ENCODE measurements around the gene IRGQ. TPM values are rescaled to one million over a fixed set of nuclear protein-coding genes. Genes with fewer than 3 reads are reported as not detected.

IRGQ gene
- polyA plus RNA-seq, 1 donor from 2014 or later = 156 TPM

DNA sequence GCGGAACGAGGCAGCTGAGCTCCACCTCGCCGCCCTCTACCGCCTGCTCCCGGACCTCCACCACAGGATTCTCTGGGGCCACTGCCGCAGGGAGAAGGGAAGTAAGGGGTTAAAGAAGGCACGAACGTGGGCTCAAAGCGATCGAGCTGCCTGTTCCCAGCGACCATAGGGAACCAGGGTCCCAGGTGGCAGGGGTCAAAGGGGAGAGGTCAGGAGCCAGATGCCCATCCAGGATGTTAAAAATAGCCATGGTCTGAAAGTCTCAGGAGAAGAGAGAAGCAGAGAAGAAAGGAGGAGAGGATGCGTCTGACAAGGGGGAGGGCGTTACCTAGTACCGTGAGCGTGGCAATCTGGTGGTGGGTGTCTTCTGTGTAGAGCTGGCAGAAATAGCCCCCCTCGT, 30.9 kb upstream of the IRGQ start:
- H3K27ac ChIP-seq (ENCODE audit: low read length) = no peak overlapping the region
- no peak overlapping the region for H3K4me3 ChIP-seq (ENCODE audit: low read length)
- no peaks in the 10 kb centered on the region for H3K36me3 ChIP-seq (ENCODE audit: insufficient read depth, low read length)

DNA sequence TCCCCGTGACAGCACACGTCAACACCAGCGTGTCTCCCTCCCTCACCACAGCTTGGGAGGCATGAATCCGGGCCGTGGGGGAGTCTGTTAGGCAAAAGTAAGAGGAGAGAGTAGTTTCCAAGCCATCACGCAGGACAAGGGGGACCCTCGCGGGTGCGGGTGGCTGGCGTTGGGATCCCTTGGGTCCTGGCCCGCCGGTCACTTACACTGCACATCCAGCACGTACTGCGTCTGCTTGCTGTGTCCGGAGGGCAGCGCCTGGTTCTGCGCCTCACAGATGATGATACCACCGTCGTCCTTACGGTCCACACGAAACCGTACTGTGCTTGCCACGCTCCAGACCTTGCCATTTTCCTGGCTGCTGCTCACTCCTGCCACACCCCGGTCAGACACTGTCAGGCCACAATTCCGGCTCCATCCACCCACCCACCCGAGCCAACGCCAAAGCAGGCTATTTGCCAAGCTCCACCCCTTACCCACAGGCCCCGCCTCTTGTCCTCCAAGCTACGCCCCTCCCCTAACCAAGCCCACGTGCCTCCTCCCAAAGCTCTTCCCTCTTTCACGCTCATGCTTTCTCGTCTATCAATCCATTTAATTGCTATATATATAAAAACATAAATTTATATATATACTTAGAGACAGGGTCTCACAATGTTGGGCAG, 30.1 kb upstream of the IRGQ start:
- no peaks in the 10 kb centered on the region for H4K20me1 ChIP-seq (ENCODE audit: insufficient read depth)
- TF ChIP-seq POLR2AphosphoS5 (IDR thresholded peaks at IDR 0.05) = no peak
- TF ChIP-seq, protein P1, sequence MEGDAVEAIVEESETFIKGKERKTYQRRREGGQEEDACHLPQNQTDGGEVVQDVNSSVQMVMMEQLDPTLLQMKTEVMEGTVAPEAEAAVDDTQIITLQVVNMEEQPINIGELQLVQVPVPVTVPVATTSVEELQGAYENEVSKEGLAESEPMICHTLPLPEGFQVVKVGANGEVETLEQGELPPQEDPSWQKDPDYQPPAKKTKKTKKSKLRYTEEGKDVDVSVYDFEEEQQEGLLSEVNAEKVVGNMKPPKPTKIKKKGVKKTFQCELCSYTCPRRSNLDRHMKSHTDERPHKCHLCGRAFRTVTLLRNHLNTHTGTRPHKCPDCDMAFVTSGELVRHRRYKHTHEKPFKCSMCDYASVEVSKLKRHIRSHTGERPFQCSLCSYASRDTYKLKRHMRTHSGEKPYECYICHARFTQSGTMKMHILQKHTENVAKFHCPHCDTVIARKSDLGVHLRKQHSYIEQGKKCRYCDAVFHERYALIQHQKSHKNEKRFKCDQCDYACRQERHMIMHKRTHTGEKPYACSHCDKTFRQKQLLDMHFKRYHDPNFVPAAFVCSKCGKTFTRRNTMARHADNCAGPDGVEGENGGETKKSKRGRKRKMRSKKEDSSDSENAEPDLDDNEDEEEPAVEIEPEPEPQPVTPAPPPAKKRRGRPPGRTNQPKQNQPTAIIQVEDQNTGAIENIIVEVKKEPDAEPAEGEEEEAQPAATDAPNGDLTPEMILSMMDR (IDR thresholded peaks at IDR 0.05; ENCODE audit: poor library complexity, severe bottlenecking) = no peak
- TF ChIP-seq SMC3 (conservative IDR thresholded peaks at IDR 0.05; ENCODE audit: poor library complexity) = no peak
- no peak for TF ChIP-seq EP300 (conservative IDR thresholded peaks at IDR 0.05; ENCODE audit: poor library complexity, severe bottlenecking)
- no peak for TF ChIP-seq RAD21 (conservative IDR thresholded peaks at IDR 0.05)
- no peak for TF ChIP-seq TAF1 (IDR thresholded peaks at IDR 0.05; ENCODE audit: low read depth)
- no peak for TF ChIP-seq MXI1 (conservative IDR thresholded peaks at IDR 0.05; ENCODE audit: poor library complexity, severe bottlenecking)
- TF ChIP-seq EZH2 (IDR thresholded peaks at IDR 0.05; ENCODE audit: borderline replicate concordance, insufficient read depth, low read length, poor library complexity, severe bottlenecking) = no peak
- TF ChIP-seq, protein P2, sequence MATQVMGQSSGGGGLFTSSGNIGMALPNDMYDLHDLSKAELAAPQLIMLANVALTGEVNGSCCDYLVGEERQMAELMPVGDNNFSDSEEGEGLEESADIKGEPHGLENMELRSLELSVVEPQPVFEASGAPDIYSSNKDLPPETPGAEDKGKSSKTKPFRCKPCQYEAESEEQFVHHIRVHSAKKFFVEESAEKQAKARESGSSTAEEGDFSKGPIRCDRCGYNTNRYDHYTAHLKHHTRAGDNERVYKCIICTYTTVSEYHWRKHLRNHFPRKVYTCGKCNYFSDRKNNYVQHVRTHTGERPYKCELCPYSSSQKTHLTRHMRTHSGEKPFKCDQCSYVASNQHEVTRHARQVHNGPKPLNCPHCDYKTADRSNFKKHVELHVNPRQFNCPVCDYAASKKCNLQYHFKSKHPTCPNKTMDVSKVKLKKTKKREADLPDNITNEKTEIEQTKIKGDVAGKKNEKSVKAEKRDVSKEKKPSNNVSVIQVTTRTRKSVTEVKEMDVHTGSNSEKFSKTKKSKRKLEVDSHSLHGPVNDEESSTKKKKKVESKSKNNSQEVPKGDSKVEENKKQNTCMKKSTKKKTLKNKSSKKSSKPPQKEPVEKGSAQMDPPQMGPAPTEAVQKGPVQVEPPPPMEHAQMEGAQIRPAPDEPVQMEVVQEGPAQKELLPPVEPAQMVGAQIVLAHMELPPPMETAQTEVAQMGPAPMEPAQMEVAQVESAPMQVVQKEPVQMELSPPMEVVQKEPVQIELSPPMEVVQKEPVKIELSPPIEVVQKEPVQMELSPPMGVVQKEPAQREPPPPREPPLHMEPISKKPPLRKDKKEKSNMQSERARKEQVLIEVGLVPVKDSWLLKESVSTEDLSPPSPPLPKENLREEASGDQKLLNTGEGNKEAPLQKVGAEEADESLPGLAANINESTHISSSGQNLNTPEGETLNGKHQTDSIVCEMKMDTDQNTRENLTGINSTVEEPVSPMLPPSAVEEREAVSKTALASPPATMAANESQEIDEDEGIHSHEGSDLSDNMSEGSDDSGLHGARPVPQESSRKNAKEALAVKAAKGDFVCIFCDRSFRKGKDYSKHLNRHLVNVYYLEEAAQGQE (IDR thresholded peaks at IDR 0.05; ENCODE audit: borderline replicate concordance) = no peak
- no peaks in the 10 kb centered on the region for H3F3A ChIP-seq (ENCODE audit: insufficient read depth, low read length, poor library complexity, severe bottlenecking)
- no peaks in the 10 kb centered on the region for H3K36me3 ChIP-seq (ENCODE audit: insufficient read depth, low read length)
- no peak overlapping the region for H2AFZ ChIP-seq (ENCODE audit: low read depth, low read length)
- H3K27me3 ChIP-seq (ENCODE audit: insufficient read depth, low read depth, low read length) = no peaks in the 10 kb centered on the region
- H3K9ac ChIP-seq (ENCODE audit: low read length) = no peak overlapping the region
- H3K4me3 ChIP-seq (ENCODE audit: low read length) = no peak overlapping the region
- no peak overlapping the region for H3K4me2 ChIP-seq (ENCODE audit: low read length)
- H3K9me3 ChIP-seq (ENCODE audit: low read length) = no peaks in the 10 kb centered on the region
- peaks cover 22% of the 10 kb centered on the region for H3K79me2 ChIP-seq (replicated peaks; ENCODE audit: insufficient read depth, low read length)
- H3K9me2 ChIP-seq (ENCODE audit: insufficient read depth, low read length) = no peaks in the 10 kb centered on the region
- no peak overlapping the region for H3K27ac ChIP-seq (ENCODE audit: low read length)

More for the DNA sequence above, 30.9 kb upstream of the IRGQ start:
- no peak overlapping the region for H3K9ac ChIP-seq (ENCODE audit: low read length)
- peaks cover 26% of the 10 kb centered on the region for H3K79me2 ChIP-seq (replicated peaks; ENCODE audit: insufficient read depth, low read length)
- H3K9me3 ChIP-seq (ENCODE audit: low read length) = no peaks in the 10 kb centered on the region
- TF ChIP-seq, protein P2 (IDR thresholded peaks at IDR 0.05; ENCODE audit: borderline replicate concordance) = no peak
- TF ChIP-seq MXI1 (conservative IDR thresholded peaks at IDR 0.05; ENCODE audit: poor library complexity, severe bottlenecking) (no peak), TAF1 (IDR thresholded peaks at IDR 0.05; ENCODE audit: low read depth) (no peak), EZH2 (IDR thresholded peaks at IDR 0.05; ENCODE audit: borderline replicate concordance, insufficient read depth, low read length, poor library complexity, severe bottlenecking) (no peak), SMC3 (conservative IDR thresholded peaks at IDR 0.05; ENCODE audit: poor library complexity) (no peak), RAD21 (conservative IDR thresholded peaks at IDR 0.05) (no peak), EP300 (conservative IDR thresholded peaks at IDR 0.05; ENCODE audit: poor library complexity, severe bottlenecking) (no peak), POLR2AphosphoS5 (IDR thresholded peaks at IDR 0.05) (no peak)
- TF ChIP-seq, protein P1 (IDR thresholded peaks at IDR 0.05; ENCODE audit: poor library complexity, severe bottlenecking) = no peak
- no peaks in the 10 kb centered on the region for H4K20me1 ChIP-seq (ENCODE audit: insufficient read depth)
- no peaks in the 10 kb centered on the region for H3F3A ChIP-seq (ENCODE audit: insufficient read depth, low read length, poor library complexity, severe bottlenecking)
- H2AFZ ChIP-seq (ENCODE audit: low read depth, low read length) = no peak overlapping the region
- no peaks in the 10 kb centered on the region for H3K9me2 ChIP-seq (ENCODE audit: insufficient read depth, low read length)
- H3K27me3 ChIP-seq (ENCODE audit: insufficient read depth, low read depth, low read length) = no peaks in the 10 kb centered on the region
- no peak overlapping the region for H3K4me2 ChIP-seq (ENCODE audit: low read length)
